ENCODE results near the gene COMT.
"Not testable (repeated sequence)": the region's sequence is repeated elsewhere in the genome, so short reads cannot be mapped to it uniquely, and the experiment has no call there.

The COMT gene

DNA sequence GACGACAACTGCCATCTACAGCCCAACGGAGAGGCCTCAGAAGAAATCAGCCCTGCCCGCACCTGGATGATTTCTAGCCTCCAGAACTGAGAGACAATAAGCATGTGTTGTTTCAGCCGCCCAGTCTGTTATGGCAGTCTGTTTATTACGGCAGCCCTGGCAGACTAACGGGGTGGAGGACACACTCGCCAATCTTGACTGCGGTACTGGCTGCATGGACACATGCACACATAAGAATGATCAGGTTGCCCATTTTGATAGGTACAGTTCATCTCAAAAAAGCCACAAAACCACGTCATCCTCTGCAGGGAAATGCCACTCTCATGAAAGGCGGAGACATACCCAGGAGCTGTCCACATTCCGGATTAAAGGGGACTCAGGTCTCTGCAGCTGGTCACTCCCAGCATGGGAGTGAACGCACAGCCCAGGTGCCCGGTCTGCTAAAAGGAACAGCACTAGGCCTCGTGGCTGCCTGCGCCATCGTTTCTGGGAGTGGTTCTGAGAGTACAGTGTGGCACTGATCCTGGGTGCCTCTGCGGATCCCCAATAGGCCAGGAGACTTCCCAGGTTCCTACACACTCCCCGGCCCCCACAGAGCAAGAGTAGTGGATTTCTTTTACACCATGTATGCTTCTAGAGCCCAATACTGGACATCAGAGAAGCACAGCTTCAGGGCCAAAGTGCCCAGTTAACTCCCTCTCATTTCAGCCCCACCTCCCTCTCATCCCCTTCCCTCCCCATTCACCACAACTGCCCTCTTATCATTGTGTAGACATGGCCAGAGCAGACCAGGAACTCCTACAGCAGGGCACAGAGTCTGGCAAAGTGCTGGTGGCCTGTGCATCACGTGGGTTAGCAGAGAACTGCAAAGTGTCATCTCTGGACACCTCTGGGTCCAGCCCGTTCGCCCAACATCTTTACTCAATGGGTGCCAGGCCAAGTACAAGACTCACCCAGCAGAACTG lies 11.7 kb upstream of the COMT start:
- DNase-seq: no peak

DNA sequence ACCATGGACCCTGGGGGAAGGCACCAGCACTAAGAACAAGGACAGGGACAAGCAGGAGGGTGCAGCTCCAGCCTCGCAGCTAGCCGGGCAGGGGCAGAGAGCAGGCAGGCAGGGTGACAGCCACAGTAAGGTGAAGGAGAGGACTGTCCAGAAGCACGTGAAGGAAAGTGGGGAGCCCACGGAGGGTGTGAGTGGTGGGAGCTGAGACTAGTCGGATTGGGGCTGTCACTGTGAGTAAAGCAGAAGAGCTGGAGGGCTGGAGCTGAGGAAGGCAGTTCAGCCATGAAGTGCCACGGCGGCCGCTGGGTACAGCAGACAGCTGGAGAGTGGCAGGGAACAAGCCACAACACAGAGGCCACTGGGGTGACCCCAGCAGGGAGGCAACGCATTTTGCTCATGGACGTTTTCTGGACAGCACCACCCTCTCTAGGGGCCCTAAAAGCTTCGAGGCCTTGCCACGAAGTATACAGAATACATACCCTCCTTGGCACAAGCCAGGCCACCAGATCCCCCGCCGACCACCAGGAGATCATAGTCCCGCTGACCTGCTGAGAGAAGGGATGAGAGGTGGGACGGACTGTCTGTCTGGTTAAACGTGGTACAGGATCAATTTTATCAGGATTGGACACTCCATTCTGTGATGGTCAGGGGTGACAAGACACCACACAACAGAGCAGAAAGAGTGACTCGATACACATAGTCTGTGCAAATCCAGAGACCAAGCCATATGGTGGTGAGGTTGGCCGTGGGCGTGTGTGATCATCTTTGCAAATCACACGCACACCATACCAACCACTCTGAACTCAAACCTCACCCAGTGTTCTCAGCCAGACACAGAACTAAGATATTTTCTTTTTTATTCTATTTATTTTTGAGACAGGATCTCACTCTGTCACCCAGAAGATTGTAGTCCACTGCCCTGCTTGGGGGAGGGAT lies 10.8 kb upstream of the COMT start:
- DNase-seq: peak; percentile 36 to 61 (median 51)

GRCh38 chr22:19931514-19931913 lies 10.1 kb upstream of the COMT start:
- DNase-seq: no peak

- peak; percentile 17 to 40 (median 35) for DNase-seq
Measured at GRCh38 chr22:19932367-19933206, 9.0 kb upstream of the COMT start.

DNA sequence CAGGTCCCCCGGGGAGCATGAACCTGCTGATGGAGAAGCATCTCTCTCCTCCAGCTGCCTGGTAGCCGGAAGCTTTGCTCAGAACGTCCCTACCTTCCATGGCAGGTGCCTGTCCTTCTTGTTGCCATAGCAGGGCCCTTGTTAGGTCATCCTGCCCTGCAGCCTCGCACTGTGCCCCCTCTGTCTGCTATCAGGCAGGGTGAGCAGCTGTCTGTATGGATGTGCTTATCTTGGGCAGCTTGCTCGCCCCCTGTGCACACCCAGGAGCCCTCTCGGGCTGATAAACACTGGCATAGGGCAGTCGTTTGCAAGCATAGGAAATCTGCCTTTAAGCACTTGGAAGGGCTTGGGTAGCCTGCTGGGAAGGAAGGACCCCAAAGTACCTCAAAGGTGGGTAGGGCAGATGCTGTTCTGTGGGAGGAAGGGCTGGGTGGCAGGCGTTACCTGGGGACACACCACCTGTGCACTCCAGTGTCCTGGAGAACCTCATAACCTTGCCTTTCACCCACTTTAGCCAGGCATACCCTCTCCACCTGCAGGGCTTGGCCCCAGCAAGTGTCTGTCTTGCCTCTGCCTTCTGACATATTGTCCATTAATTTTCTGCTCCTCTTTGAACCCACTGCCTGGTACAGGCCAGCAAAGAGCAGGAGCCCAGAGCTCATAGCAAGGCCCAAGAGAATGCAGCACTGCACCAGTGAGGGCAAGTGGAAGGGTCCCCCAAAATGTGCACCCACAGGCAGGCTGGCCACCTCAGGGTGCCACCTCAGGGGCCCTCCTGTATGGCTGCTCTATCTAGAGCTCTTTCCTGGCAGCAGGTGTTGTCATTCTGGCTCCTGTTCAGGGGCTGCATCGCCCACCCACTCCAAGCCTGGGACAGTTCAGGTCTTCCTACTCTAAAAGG lies 8.0 kb upstream of the COMT start:
- no peak for DNase-seq

GRCh38 chr22:19935123-19935718 lies 6.4 kb upstream of the COMT start:
- not testable (repeated sequence) for DNase-seq

DNA sequence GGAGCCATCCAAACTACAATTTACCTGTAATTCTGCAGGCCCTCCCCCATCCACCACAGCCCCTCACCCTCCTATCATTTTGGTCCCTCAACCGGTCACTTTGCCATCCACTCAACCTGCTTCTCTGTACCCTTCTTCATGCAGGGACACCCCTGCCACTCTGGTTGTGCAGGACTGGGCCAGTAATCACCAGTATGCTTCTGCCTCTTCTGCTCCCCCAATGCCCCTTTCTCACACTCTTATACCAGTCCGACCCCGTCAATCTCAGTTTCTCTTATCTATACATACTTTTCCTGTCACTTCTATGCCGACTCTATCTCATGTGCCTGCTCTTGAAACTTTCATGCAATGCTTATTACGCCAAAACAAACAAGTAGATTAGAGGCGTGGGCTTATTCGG lies 5.1 kb upstream of the COMT start:
- DNase-seq: no peak

DNA sequence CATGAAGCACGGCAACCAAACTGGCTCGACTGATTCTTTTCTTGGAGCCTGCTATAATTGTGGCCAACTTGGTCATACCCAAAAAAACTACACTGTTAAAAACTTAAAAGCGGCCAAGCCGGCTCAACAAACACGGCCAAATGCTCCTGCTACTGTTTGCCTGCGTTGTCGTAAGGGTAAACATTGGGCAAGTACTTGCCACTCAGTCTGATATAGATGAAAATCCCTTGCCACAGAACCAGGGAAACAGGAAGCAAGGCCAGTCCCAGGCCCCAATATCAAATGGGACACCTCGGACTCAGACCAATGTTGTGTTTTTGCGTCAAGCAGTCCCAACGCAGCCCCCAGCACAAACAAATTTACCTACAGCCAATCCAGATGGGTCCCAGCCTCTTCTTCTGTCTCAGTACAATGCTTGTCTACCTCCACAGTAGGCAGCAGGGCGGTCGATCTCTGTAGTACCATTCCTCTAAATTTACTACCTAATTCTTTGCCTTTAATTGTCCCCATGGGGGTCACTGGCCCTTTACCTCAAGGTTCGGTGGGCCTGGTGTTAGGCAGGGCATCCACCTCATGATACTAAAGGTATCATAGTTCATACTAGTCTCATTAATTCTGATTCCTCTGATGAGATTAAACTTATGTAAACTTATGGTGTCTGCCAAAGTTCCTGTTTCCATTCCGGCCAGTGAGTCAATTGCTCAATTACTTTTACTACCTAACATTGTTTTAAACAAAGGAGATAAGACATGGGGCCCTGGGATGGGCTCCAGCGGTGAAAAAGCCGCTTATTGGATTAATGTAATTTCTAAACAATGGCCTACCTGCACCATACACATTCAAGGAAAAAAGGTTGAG lies 3.7 kb upstream of the COMT start:
- peak in 2 of 3 donors; percentile 43 to 46 for DNase-seq

DNA sequence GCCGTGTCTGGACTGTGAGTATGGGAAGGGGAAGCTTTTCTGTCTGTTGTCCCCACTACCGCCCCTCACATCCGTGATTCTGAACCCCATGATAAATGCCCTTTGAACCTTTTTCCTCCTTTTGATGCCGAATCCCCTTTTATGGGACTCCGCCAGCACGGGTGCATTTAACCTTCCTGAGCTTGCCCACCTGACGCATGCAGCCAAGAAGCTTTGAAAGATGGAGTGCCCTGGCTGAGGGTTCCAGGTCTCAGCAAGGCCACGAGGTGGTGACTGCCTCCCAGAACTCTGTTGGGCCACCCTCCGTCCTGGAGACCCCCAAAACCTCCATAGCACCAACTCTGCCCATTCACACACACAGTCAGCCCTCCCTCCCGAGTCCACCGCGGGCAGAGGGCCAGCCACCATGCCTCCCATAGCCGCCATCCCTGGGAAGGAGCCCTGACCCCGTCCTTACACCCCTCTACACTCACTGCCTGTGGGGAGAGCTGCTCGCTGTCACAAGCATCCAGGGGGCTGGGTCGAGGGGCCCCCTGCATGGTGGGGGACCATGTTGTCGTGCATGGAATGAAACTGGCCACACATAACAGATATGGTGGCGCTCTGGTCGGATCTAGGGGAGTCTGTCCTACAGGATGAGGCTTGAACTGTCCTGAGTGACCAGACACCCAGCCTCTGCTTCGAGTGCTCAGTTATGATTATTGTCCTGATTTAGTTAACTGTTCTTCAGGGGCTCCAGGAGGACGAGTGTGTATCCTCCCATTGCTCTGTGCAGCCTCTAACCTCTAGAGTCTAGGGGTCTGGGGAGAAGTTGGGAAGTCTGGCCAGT lies 822 bp upstream of the COMT start:
- DNase-seq: no peak

DNA sequence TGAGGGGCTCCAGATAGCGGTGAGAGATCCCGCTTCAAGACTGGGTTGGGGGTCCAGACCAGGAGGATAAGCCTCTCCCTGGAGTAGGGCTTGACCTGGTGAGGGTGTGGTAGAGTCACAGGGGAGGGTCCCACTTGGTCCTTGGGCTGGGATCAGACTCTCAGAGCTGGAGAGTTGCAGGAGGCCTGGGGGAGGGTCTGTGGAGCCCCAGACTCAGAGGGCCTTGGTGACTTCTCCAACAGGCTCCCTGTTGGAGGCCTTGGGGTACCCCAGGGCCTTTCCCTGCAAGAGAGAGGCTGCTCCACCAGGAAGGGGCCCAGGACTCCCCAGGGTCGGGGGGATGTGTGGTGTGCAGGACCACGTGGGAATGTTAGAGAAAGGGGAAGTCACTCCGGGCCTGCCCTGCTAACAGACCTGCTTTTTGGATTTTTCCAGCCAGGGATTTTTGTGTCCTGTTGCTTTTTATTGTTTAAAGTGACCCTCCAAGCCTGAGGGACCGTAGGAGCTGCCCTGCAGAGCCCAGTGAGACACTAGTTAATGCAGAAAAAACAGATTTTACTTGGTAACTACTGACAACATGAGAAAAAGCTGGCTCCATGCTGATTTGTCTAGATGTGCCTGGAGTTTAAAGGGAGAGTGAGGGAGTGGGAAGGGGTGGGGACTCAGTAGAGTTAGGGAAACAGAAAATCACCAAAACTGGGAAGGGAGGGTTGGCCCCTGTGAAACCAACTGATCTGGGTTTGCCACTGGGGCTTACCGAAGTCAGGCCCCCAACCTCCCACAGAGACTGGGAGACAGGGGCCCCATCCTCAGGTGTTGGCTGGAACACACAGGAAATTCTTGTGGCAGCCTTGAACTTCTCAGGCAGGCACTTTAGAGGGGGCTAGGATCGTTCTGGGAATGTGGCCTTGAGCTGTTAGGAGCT lies 847 bp downstream of the COMT start:
- peak; percentile 59 to 70 (median 64) for DNase-seq

- DNase-seq: peak; percentile 57 to 67 (median 57)
Measured at GRCh38 chr22:19943082-19944026, 1.8 kb downstream of the COMT start.

DNA sequence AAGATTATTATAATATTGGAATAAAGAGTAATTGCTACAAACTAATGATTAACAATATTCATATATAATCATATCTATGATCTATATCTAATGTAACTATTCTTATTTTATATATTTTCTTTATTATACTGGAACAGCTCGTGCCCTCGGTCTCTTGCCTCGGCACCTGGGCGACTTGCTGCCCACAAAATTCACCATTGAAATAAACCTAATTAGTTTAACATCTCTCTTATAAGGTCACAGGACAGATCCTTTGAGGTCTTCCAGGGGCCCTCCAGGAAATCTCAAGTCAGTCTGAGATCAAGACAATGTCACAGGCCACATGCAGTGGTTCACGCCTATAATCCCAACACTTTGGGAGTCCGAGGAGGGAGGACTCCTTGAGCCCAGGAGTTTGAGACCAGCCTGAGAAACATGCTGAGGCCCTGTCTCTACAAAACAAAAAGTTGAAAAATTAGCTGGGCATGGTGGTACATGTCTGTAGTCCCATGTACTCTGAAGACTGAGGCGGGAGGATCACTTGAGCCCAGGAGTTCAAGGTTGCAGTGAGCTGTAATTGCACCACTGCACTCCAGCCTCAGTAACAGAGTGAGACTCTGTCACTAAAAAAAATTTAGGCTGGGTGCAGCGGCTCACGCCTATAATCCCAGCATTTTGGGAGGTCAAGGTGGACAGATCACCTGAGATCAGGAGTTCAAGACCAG lies 6.6 kb downstream of the COMT start:
- no peak for DNase-seq

- no peak for DNase-seq
Measured at GRCh38 chr22:19951346-19951745, 9.8 kb downstream of the COMT start.

DNA sequence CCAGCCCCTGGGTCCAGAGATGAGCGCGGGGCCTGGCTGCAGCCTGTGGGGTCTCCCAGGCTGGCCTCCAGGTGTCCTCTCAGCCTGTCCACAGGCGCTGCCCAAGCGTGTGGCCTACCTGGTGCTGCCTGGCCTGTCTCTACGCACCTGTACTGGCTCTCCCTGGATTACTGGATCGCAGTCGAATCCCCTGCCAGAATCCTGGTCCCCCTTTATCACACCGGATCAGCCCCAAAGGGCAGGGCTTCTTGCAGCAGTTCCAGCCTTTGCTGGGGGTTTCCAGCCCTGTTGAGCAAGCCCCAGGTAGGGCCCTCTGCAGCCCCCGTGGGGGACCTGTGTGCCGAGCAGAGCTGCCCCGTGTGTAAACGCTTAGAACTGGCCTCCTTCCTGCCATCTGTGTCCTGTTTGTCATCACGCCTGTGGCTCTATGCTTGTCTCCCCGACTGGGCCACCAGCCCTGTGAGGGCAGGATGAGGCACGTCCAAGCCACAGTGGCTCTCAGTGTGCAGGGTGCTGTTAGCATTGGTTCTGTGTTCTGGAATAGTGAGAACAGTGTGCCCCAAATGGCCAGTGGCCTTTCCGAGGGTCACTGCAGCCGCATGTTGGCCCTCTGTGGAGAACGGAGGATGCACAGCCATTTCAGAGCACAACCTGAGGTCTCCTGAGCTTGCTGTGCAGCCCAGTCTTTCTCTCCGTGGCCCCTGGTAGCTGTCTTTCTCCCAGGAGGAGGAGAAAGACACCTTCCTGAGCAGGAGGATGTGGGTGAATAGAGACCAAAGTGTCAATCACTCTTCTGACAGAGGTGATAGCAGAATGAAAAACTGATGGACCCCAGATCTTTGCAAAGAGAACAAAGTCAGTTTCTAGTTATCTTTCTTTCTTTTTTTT lies 13.9 kb downstream of the COMT start:
- DNase-seq: no peak

DNA sequence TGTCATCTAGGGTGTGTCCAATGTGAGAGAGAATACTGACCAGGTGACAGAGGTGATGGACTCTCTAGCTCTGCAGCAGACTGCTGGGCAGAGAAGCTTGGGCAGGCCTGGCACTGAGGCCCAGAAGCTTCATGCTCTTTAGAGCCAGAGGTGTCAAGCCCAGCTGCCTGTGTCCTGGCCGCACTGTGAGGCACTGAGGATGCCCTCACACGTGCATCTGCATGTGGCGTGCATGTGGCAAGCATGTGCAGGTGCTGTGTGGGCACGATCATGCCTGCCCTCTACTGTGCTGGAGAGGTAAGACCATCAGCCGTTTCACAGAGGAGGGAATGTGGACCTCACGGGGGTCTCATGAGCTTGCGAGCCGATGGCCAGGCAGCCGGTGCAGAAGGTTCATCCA lies 15.9 kb downstream of the COMT start:
- DNase-seq: no peak
